Pancreas (tissue), 10 donors: ENCODE data around the gene GLT1D1. TPM values are rescaled to one million over a fixed set of nuclear protein-coding genes. Genes with fewer than 3 reads are reported as not detected.

Source experiments
- ATAC-seq, 4 donors: fragments of 200-7000 bp; cut with Tn5 transposase; one replicate each; pipeline versions ENCODE4 v1.8.0 to v1.9.1; 2020; ENCODE audit warnings: mild to moderate bottlenecking in 4 of 4, moderate library complexity in 4 of 4
- DNase-seq, 6 donors: peaks; one replicate each; pipeline ENCODE4 v3.0.0-alpha.2; 2020
- FAIRE-seq: peaks from 2 replicates; lab custom pipeline; 2012; peaks lifted over from hg19 to GRCh38; lab: Jason Lieb, UNC
- H3K27ac ChIP-seq, 4 donors: fragments of 200-600 bp; sonication (generic); 1 replicate in 3 of 4; 2 replicates in 1 of 4; pipeline versions ENCODE4 v1.5.0 to v1.8.0; 2020
- H3K27me3 ChIP-seq, 4 donors: fragments of 200-600 bp; one replicate each; pipeline ENCODE4 v1.8.0; 2021
- H3K36me3 ChIP-seq, 3 donors: fragments of 200-600 bp; sonication (generic) in 1 of 3; one replicate each; pipeline versions ENCODE4 v1.5.0 to v1.8.0; 2020 to 2021
- H3K4me1 ChIP-seq, 3 donors: fragments of 200-600 bp; one replicate each; pipeline ENCODE4 v1.8.0; 2021
- H3K4me3 ChIP-seq, 4 donors: fragments of 200-600 bp; sonication (generic) in 2 of 4; one replicate each; pipeline versions ENCODE4 v1.5.0 to v1.8.0; 2020 to 2021
- H3K9me3 ChIP-seq, 4 donors: fragments of 200-600 bp; one replicate each; pipeline ENCODE4 v1.8.0; 2021
- WGBS, 2 donors: extraction: QIAGEN DNeasy Blood & Tissue Kit; methylation state at CpG; one replicate each; pipeline ENCODE4 v1.1.7; 2013; 5-methylcytosine and 5-hydroxymethylcytosine counted together
- intact Hi-C, 3 donors: fragments of 100-400 bp; cut with DNase I; formaldehyde crosslinking; loops; one replicate each; pipeline versions ENCODE4 v1.11.1 to v1.14.2; 2022
- polyA plus RNA-seq, 2 donors: library from polyadenylated mRNA; stranded (reverse); fragments of 200-250 nt; gene quantifications; one replicate each; pipeline ENCODE4 v1.2.3, GENCODE V29; 2013
- total RNA-seq, 6 donors: library from RNA; stranded (reverse); fragmentation: NEBNext Ultra II Directional in 4 of 6; extraction: Animal tissue kit (Norgen Biotek cat#: 25700) in 4 of 6; gene quantifications; one replicate each; pipeline versions ENCODE4 v1.2.1 to v1.2.4, GENCODE V29; 2021 to 2023
- TF ChIP-seq, protein P1 (sequence below), 4 donors: fragments of 200-600 bp; sonication (generic) in 3 of 4; IDR thresholded peaks; one replicate each; pipeline versions ENCODE4 v1.5.0 to v1.8.0; 2021; ENCODE audit warnings: antibody characterized with exemption in 4 of 4
- donor health status: healthy with polysubstance abuse.
- donor health status: DM: no; HTN: no; CAD: no; lungs with moderate emphysema.
- donor health status: DM: no; HTN: no; CAD: no.
- donor health status: control.
- donor health status: control.
- donor health status: Bipolar disorder and iron deficiency.
- donor health status: DM: yes; HTN: yes; CAD: no.
- donor health status: DM: no; HTN: no; CAD: no.
- donor health status: DM: no; HTN: no; CAD: no.
- donor health status: DM: yes; HTN: yes; CAD: no.

GLT1D1 gene
- total and polyA plus RNA-seq, 8 donors: 0.12 to 1.3 (median 0.28) TPM

DNA sequence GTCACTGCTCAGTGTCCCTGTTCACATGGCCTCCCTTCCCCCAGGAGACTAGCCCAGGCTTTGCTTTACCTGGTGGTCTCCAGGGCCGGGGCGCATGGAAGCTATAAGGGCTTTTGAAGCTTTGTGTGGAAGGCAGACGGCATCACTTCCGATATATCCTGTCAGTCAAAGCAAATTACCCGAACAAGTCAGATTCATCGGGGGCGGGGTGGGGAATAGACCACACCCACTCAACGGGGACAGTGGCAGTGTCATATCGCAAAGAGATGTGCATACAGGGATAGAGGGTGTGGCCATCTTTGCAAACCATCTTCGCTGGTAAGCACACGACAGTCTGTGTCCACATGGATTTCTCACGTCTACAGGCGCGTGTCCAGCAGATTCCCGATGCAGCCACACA, 127.3 kb downstream of the GLT1D1 start:
- no peaks in the 10 kb centered on the region for H3K36me3 ChIP-seq
- no peak for ATAC-seq
- intact Hi-C loops: no loop called here
- H3K9me3 ChIP-seq: no peaks in the 10 kb centered on the region
- no peaks in the 10 kb centered on the region for H3K4me1 ChIP-seq
- no peak overlapping the region for H3K27ac ChIP-seq
- FAIRE-seq: no peak
- TF ChIP-seq, protein P1, sequence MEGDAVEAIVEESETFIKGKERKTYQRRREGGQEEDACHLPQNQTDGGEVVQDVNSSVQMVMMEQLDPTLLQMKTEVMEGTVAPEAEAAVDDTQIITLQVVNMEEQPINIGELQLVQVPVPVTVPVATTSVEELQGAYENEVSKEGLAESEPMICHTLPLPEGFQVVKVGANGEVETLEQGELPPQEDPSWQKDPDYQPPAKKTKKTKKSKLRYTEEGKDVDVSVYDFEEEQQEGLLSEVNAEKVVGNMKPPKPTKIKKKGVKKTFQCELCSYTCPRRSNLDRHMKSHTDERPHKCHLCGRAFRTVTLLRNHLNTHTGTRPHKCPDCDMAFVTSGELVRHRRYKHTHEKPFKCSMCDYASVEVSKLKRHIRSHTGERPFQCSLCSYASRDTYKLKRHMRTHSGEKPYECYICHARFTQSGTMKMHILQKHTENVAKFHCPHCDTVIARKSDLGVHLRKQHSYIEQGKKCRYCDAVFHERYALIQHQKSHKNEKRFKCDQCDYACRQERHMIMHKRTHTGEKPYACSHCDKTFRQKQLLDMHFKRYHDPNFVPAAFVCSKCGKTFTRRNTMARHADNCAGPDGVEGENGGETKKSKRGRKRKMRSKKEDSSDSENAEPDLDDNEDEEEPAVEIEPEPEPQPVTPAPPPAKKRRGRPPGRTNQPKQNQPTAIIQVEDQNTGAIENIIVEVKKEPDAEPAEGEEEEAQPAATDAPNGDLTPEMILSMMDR (IDR thresholded peaks at IDR 0.05): no peak
- peaks cover 0 to 4% (median 0%) of the 10 kb centered on the region in 4 donors for H3K27me3 ChIP-seq
- no peak for DNase-seq
- H3K4me3 ChIP-seq: no peak overlapping the region
- 76 to 84% methylated on average over 15 of the region's 15 CpGs for WGBS, 2 donors

DNA sequence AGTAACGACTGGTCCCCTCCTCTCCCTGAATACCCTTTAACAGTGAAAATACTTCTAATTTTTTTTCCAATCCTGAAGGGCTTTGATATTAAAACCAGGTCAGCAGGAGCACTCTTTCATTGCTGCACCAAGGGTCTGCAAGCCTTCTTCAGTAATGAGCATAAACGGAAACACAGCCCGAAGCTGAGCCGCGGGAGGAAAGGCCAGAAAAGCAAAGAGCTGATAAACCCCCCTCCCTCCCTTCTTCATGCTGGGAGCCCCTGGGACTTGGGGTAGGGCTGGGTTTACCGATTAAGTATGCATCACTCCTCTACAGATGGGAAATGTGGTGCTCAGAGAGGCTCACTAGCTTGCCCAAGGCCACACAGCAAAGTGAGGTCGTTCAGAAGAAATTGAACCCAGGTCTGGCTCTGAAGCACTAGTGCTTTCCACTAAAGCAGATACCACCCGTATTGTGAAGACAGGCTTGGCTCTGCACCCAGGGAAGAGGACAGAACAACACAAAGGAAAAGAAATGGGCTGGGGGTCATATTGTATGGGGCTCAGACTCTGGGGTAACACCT, 128.8 kb downstream of the GLT1D1 start:
- no peaks in the 10 kb centered on the region for H3K9me3 ChIP-seq
- ATAC-seq (no peak), DNase-seq (no peak), FAIRE-seq (no peak)
- H3K27me3 ChIP-seq: peaks cover 0 to 4% (median 0%) of the 10 kb centered on the region in 4 donors
- no peaks in the 10 kb centered on the region for H3K4me1 ChIP-seq
- H3K36me3 ChIP-seq: no peaks in the 10 kb centered on the region
- 22 to 25% methylated on average over 8 of the region's 8 CpGs for WGBS, 2 donors
- TF ChIP-seq, protein P1 (IDR thresholded peaks at IDR 0.05): no peak
- no peak overlapping the region for H3K4me3 ChIP-seq
- intact Hi-C loops: no loop called here
- H3K27ac ChIP-seq: no peak overlapping the region

DNA sequence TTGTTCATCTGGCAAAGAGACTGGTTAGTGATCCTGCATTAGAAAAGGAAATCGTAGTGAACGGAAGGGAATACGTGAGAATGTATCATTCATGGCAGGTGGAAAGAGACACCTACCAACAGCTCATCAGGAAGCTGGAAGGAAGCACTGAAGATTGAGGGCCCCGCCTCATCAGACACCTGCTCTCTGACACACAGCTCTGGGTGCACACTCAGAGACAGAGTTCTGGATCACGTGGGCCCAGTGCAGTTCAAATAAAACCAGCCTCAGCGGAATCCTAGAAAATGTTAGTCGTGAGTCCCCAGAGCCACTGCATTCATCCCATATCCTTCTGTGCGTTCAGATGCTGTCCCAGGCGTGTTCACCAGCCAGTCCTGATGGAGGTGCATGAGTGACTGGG, 129.7 kb downstream of the GLT1D1 start:
- Histone ChIP-seq H3K36me3 (no peaks in the 10 kb centered on the region), H3K27ac (no peak overlapping the region), H3K27me3 (peaks cover 0 to 4% (median 0%) of the 10 kb centered on the region in 4 donors), H3K4me3 (no peak overlapping the region), H3K9me3 (no peaks in the 10 kb centered on the region), H3K4me1 (no peaks in the 10 kb centered on the region)
- DNase-seq: no peak
- WGBS, 2 donors: 56 to 71% methylated on average over 9 of the region's 9 CpGs
- no peak for ATAC-seq
- no peak for FAIRE-seq
- intact Hi-C loops: no loop called here
- TF ChIP-seq, protein P1 (IDR thresholded peaks at IDR 0.05): no peak

DNA sequence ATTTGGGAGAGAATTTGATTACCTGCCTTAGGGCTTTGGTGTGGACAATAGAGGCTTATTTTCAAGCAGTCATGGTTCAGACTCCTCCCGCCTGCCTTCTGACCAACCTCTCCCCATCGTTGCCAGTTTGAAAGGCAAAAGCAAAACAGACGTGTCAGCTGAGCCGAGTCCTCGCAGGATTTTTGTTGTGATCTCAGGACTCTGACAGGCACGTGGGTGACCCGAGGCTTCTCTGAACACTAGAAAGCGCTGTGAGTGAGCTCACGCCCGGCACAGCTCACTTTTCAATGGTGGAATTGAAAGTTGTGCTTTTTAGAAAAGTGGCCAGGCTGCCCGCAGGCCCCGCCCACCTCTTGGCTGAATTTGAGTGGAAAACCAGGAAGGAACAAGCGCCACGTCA, 130.1 kb downstream of the GLT1D1 start:
- TF ChIP-seq, protein P1 (IDR thresholded peaks at IDR 0.05): no peak
- no peak overlapping the region for H3K4me3 ChIP-seq
- 57 to 59% methylated on average over 14 of the region's 14 CpGs for WGBS, 2 donors
- FAIRE-seq: no peak
- H3K36me3 ChIP-seq: no peaks in the 10 kb centered on the region
- no peak for DNase-seq
- no peak for ATAC-seq
- peaks cover 0 to 4% (median 0%) of the 10 kb centered on the region in 4 donors for H3K27me3 ChIP-seq
- no peaks in the 10 kb centered on the region for H3K9me3 ChIP-seq
- H3K4me1 ChIP-seq: no peaks in the 10 kb centered on the region
- intact Hi-C loops: no loop called here
- no peak overlapping the region for H3K27ac ChIP-seq

DNA sequence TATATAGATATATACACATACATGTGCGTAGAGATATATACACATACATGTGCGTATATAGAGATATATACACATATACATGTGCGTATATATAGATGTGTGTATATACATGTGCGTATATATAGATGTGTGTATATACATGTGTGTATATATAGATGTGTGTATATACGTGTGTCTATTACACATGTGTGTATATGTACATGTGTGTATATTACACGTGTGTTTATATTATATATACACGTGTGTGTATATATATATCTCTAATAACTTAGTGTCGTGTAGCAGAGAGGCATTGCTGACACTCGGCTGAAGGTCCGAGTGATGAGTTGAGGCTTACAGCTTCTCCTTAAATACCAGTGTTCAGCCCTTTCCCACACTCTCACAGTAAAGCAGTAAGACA, 133.7 kb downstream of the GLT1D1 start:
- TF ChIP-seq, protein P1 (IDR thresholded peaks at IDR 0.05): no peak
- DNase-seq (no peak), ATAC-seq (no peak), FAIRE-seq (no peak)
- no peaks in the 10 kb centered on the region for H3K4me1 ChIP-seq
- H3K27me3 ChIP-seq: peaks cover 0 to 8% (median 0%) of the 10 kb centered on the region in 4 donors
- H3K9me3 ChIP-seq: no peaks in the 10 kb centered on the region
- intact Hi-C loops: no loop called here
- no peak overlapping the region for H3K27ac ChIP-seq
- H3K4me3 ChIP-seq: no peak overlapping the region
- WGBS, 2 donors: 68 to 71% methylated on average over 10 of the region's 10 CpGs
- no peaks in the 10 kb centered on the region for H3K36me3 ChIP-seq
